ENCODE measurements around the gene TBXA2R. TPM values are rescaled to one million over a fixed set of nuclear protein-coding genes. Genes with fewer than 3 reads are reported as not detected.

TBXA2R gene
- total RNA-seq, 4 donors from 2014 or later, result 1.4 to 14.9 (median 4.5) TPM

DNA sequence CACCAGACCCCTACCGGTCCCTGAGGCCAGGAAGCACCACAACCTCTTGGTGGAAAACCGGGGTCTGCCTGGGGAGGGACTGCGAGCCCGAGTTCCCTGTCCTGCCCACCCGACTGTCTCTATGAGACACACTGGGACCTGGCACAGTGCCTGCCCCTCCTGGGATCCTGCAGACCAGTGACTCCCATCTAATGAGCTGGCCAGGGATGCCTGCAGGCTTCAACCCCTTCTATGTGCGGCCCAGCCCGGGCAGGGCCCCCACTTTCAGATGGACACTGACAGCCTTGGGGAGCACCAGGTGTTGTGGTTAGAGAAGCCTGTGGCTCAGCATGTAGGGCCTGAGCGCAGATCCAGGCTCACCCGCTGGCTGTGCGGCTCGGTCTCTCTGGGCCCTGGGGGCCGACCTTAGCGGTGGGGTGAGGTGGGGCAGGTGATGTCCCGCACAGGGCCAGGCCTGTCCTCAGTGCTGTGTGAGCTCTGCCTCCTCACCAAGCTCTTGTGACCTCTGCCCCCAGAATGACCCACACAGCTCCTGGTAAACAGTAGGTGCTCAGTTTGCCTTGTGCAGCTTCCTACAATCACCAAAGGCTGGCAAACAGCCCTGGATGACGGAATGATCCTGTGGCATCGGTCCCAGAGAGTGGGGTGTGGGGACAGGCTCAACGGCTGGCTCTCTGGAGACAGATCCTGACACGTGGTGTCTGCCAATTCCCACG, 37.8 kb upstream of the TBXA2R start:
- H3K4me3 ChIP-seq, result no peak overlapping the region
- no peak for ATAC-seq
- 92% methylated on average over 3 of the region's 19 CpGs; no CpG with 5 or more reads in 1 of the 2 donors for WGBS, 2 donors (ENCODE audit: low coverage in 1 of 2)
- H3K36me3 ChIP-seq, result peaks cover 0 to 94% of the 10 kb centered on the region in 2 donors
- peaks cover 0 to 16% (median 0%) of the 10 kb centered on the region in 3 donors for H3K4me1 ChIP-seq
- TF ChIP-seq POLR2AphosphoS5 (IDR thresholded peaks at IDR 0.05) (no peak), POLR2A (IDR thresholded peaks at IDR 0.05) (no peak), EP300 (IDR thresholded peaks at IDR 0.05) (no peak)
- TF ChIP-seq, protein P1, sequence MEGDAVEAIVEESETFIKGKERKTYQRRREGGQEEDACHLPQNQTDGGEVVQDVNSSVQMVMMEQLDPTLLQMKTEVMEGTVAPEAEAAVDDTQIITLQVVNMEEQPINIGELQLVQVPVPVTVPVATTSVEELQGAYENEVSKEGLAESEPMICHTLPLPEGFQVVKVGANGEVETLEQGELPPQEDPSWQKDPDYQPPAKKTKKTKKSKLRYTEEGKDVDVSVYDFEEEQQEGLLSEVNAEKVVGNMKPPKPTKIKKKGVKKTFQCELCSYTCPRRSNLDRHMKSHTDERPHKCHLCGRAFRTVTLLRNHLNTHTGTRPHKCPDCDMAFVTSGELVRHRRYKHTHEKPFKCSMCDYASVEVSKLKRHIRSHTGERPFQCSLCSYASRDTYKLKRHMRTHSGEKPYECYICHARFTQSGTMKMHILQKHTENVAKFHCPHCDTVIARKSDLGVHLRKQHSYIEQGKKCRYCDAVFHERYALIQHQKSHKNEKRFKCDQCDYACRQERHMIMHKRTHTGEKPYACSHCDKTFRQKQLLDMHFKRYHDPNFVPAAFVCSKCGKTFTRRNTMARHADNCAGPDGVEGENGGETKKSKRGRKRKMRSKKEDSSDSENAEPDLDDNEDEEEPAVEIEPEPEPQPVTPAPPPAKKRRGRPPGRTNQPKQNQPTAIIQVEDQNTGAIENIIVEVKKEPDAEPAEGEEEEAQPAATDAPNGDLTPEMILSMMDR (IDR thresholded peaks at IDR 0.05), result no peak
- H3K27me3 ChIP-seq, result no peaks in the 10 kb centered on the region
- peak overlapping the region in 2 of 4 donors; percentile 19 to 51 for H3K27ac ChIP-seq
- no peaks in the 10 kb centered on the region for H3K9me3 ChIP-seq

DNA sequence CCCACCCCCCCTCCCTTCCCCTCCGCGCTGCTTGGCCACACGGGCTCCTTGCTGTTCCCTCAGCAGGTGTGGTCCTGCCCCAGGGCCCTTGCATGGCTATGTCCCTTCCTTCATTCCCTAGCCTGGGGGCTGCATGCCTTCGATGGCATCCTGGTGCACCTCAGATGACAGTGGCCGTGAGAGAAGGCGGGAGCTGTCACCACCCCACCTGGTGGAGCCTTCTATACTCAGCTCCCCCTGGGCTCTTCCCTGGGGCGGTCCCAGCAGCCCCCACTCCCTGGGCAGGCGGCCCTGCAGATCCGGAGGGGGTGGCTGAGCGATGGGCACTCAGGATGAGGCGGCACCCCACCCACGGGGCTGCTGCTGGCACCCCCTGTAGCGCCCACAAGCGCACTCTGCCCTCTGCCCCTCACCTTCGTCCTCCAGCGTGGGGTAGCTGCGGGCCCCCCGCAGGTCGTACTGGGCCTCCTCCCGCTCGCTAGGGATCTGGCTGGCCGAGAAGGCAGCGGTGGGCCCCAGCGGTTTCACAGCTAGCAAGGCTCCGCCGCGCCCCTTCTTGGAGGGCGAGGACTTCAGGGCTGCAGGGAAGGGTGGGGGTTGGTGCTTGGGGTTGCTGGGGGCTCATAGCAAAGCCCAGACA, 37.1 kb upstream of the TBXA2R start:
- TF ChIP-seq POLR2AphosphoS5 (IDR thresholded peaks at IDR 0.05), result no peak
- no peak for TF ChIP-seq EP300 (IDR thresholded peaks at IDR 0.05)
- TF ChIP-seq, protein P1 (IDR thresholded peaks at IDR 0.05), result no peak
- TF ChIP-seq POLR2A (IDR thresholded peaks at IDR 0.05), result no peak
- ATAC-seq, result no peak
- peaks cover 0 to 16% (median 0%) of the 10 kb centered on the region in 3 donors for H3K4me1 ChIP-seq
- no peaks in the 10 kb centered on the region for H3K27me3 ChIP-seq
- no peaks in the 10 kb centered on the region for H3K9me3 ChIP-seq
- H3K36me3 ChIP-seq, result peaks cover 0 to 100% of the 10 kb centered on the region in 2 donors
- 90% methylated on average over 2 of the region's 28 CpGs; no CpG with 5 or more reads in 1 of the 2 donors for WGBS, 2 donors (ENCODE audit: low coverage in 1 of 2)
- peak overlapping the region in 1 of 4 donors; percentile 51 for H3K27ac ChIP-seq
- no peak overlapping the region for H3K4me3 ChIP-seq

DNA sequence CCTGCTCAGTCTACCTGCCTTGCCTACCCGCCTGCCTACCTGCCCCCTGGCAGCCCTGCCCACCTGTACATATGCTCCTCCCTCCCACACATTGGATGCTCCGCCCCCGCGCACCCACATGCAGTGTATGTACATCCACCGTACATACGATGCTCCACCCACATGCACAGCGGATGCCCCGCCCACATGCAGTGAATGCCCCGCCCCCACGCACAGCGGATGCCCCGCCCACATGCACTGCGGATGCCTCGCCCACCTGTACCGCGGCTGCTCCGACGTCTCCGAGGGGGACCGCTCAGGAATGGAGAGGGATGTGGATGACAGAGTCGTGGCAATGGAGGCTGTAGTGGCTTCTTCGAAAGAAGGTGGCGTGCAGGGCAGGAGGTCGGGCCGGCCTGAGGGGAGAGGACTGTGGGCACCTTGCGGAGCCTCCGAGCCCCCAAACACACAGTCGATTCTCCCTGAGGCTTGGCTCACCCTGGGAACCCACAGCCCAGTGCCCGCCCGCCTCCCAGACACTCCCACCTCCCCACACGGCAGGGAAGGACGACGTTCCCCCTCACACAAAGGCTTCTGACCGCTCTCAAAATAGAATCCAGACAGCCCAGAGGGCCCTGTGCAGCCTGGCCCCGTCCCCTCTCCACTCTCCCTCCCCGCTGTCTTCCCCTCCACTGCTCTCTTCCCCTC, 36.5 kb upstream of the TBXA2R start:
- Histone ChIP-seq H3K4me1 (peaks cover 0 to 16% (median 0%) of the 10 kb centered on the region in 3 donors), H3K27ac (no peak overlapping the region), H3K27me3 (no peaks in the 10 kb centered on the region), H3K4me3 (no peak overlapping the region), H3K9me3 (no peaks in the 10 kb centered on the region), H3K36me3 (peaks cover 0 to 100% of the 10 kb centered on the region in 2 donors)
- TF ChIP-seq POLR2AphosphoS5 (IDR thresholded peaks at IDR 0.05) (no peak), POLR2A (IDR thresholded peaks at IDR 0.05) (no peak), EP300 (IDR thresholded peaks at IDR 0.05) (no peak)
- TF ChIP-seq, protein P1 (IDR thresholded peaks at IDR 0.05), result no peak
- no peak for ATAC-seq
- 90 to 92% methylated on average over 3 to 10 of the region's 36 CpGs for WGBS, 2 donors (ENCODE audit: low coverage in 1 of 2)

DNA sequence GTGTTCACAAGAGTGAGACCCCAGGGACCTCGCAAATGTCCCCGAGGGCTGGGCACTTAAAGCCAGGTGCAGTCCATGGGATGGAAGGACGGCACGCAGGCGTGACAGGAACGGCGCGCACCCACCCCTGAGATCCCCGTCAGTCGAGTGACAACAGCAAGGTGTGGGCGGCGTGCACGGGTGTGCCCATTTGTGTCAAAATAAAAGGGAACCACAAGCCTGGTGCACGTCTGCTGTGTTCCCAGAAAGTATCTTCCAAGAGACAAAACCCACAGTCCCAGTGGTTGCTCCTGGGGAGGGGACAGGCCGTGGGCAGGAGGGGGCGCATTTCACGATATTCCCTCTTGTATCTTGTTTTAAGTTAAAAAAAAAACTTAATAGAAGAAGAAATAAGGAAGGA, 35.6 kb upstream of the TBXA2R start:
- Histone ChIP-seq H3K4me3 (no peak overlapping the region), H3K27me3 (no peaks in the 10 kb centered on the region), H3K4me1 (peaks cover 0 to 16% (median 0%) of the 10 kb centered on the region in 3 donors), H3K9me3 (no peaks in the 10 kb centered on the region), H3K27ac (no peak overlapping the region), H3K36me3 (peaks cover 0 to 100% of the 10 kb centered on the region in 2 donors)
- ATAC-seq, result no peak
- TF ChIP-seq EP300 (IDR thresholded peaks at IDR 0.05) (no peak), POLR2AphosphoS5 (IDR thresholded peaks at IDR 0.05) (no peak), POLR2A (IDR thresholded peaks at IDR 0.05) (no peak)
- TF ChIP-seq, protein P1 (IDR thresholded peaks at IDR 0.05), result no peak
- 70 to 91% methylated on average over 5 to 11 of the region's 17 CpGs for WGBS, 2 donors (ENCODE audit: low coverage in 1 of 2)

Data from gastroesophageal sphincter (tissue), 4 donors.